PC-3 (cell line): ENCODE data around the gene OGFOD3.

Experiments
- CTCF ChIP-seq: fragments of 300-600 bp; sonication (generic); conservative IDR thresholded peaks from 2 replicates; pipeline ENCODE4 v1.5.1; 2017; ENCODE audit warnings: antibody characterized with exemption, low read depth, mild to moderate bottlenecking, low read length
- EZH2 ChIP-seq: fragments of 300-600 bp; sonication (generic); IDR thresholded peaks from one replicate; pipeline ENCODE4 v1.6.1; 2017; ENCODE audit warnings: antibody characterized with exemption, mild to moderate bottlenecking, low read length; ENCODE audit not compliant: unreplicated experiment
- EZH2phosphoT487 ChIP-seq: fragments of 300-600 bp; sonication (generic); IDR thresholded peaks from 2 replicates; pipeline ENCODE4 v1.6.1; 2018; ENCODE audit warnings: mild to moderate bottlenecking, antibody characterized with exemption, low read length, borderline replicate concordance

GRCh38 chr17:82439194-82439828 lies 20.9 kb upstream of the OGFOD3 start:
- TF ChIP-seq CTCF (no peak), EZH2phosphoT487 (no peak), EZH2 (no peak)
